Activated CD4-positive, alpha-beta T cell treated with anti-CD3 and anti-CD28 coated beads, Interleukin-2, amount 10 ng/mL, durations not matched to agents 24 days and 14 days (primary cell): ENCODE results near the gene DCHS2. TPM values are rescaled to one million over a fixed set of nuclear protein-coding genes. Genes with fewer than 3 reads are reported as not detected.

Source experiments
- DNase-seq: peaks from one replicate; pipeline ENCODE4 v3.0.0; 2022
- H3K27ac Mint-ChIP-seq: one replicate; pipeline ENCODE4 v1.8.0; 2022; ENCODE audit warnings: mild to moderate bottlenecking, mixed read lengths
- H3K27me3 Mint-ChIP-seq: one replicate; pipeline ENCODE4 v1.8.0; 2022; ENCODE audit warnings: mixed read lengths
- H3K36me3 Mint-ChIP-seq: one replicate; pipeline ENCODE4 v1.8.0; 2022; ENCODE audit warnings: low read depth, mild to moderate bottlenecking, mixed read lengths
- H3K4me1 Mint-ChIP-seq: one replicate; pipeline ENCODE4 v1.8.0; 2021; ENCODE audit warnings: mixed read lengths
- H3K4me3 Mint-ChIP-seq: one replicate; pipeline ENCODE4 v1.8.0; 2022; ENCODE audit warnings: mild to moderate bottlenecking, moderate library complexity, mixed read lengths
- H3K9me3 Mint-ChIP-seq: one replicate; pipeline ENCODE4 v1.8.0; 2021; ENCODE audit warnings: mixed read lengths
- intact Hi-C: fragments of 100-400 bp; cut with micrococcal nuclease; formaldehyde crosslinking; loops from one replicate; pipeline ENCODE4 v1.15.1; 2023
- total RNA-seq: library from RNA; stranded (reverse); gene quantifications from 2 replicates; pipeline ENCODE4 v1.2.3, GENCODE V29; 2022

The DCHS2 gene
- total RNA-seq, 1 donor from 2014 or later = not detected

DNA sequence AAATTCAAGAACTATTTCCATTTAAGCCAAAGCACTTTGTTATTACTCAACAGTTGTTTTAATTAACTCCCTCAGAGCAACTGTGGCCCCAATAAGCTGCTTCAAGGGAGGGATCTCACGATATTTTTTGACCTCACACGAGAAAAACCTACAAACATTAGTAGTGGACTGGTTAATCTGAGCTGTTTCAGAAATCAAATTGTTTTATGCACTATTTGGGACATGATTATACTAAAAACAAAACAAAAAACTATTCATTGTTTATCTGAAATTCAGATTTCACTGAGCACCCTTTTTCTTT is 74.3 kb downstream of the DCHS2 start:
- Mint-ChIP-seq H3K4me1 (peaks cover 8% of the 10 kb centered on the region), H3K27me3 (peaks cover 52% of the 10 kb centered on the region), H3K36me3 (no peaks in the 10 kb centered on the region), H3K4me3 (peak overlapping the region; percentile 3), H3K9me3 (no peaks in the 10 kb centered on the region), H3K27ac (no peak overlapping the region)
- intact Hi-C loops = no loop called here
- DNase-seq = no peak

GRCh38 chr4:154416190-154416547 is 75.4 kb downstream of the DCHS2 start:
- H3K9me3 Mint-ChIP-seq = no peaks in the 10 kb centered on the region
- H3K27ac Mint-ChIP-seq = no peak overlapping the region
- H3K4me1 Mint-ChIP-seq = peaks cover 8% of the 10 kb centered on the region
- intact Hi-C loops = no loop called here
- DNase-seq = no peak
- H3K27me3 Mint-ChIP-seq = peaks cover 48% of the 10 kb centered on the region
- no peaks in the 10 kb centered on the region for H3K36me3 Mint-ChIP-seq
- peak overlapping the region; percentile 64 for H3K4me3 Mint-ChIP-seq

DNA sequence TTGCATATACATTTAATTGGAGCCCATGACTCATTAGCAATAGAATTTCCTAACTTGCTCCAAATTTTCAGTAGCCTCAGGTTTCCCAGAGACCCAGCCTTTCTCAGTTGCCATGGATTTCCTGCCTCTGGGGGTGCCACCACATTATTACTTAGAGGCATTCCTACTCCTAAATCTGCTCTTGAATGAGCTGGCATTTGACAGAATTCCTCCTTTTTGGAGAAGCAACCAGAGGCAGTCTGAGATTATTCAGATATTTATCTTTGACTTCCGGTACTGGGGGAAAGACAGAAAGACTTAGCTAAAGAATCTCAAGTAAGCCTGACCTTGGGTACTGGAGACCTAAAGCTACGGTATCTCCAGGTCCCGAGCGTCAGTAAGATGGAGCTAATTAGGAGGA is 76.3 kb downstream of the DCHS2 start:
- H3K27ac Mint-ChIP-seq = no peak overlapping the region
- peaks cover 48% of the 10 kb centered on the region for H3K27me3 Mint-ChIP-seq
- no peaks in the 10 kb centered on the region for H3K9me3 Mint-ChIP-seq
- no peaks in the 10 kb centered on the region for H3K36me3 Mint-ChIP-seq
- H3K4me1 Mint-ChIP-seq = peaks cover 8% of the 10 kb centered on the region
- intact Hi-C loops = no loop called here
- no peak for DNase-seq
- no peak overlapping the region for H3K4me3 Mint-ChIP-seq

- H3K4me1 Mint-ChIP-seq = peaks cover 8% of the 10 kb centered on the region
- intact Hi-C loops = no loop called here
- no peak overlapping the region for H3K27ac Mint-ChIP-seq
- no peak for DNase-seq
- H3K27me3 Mint-ChIP-seq = peaks cover 45% of the 10 kb centered on the region
- H3K4me3 Mint-ChIP-seq = no peak overlapping the region
- H3K36me3 Mint-ChIP-seq = no peaks in the 10 kb centered on the region
- no peaks in the 10 kb centered on the region for H3K9me3 Mint-ChIP-seq
Measured at GRCh38 chr4:154414796-154415195, 76.8 kb downstream of the DCHS2 start.

DNA sequence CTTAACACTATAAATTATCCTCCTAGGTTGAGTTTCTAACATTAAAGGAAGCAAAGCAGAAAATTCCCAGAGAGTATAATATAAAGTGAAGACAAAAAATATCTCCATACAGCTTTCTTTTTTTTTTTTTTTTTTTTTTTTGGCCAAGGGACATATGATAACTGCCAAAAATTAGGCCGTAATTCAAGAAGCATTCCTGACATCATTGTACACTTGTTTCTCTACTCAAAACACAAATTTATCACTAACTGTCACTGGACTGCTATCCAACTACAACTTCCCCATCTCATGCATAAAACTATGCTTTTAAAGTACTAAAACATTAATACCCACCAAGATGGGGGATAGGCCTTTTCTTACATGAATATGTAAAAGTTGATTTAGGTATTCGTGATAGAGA is 77.2 kb downstream of the DCHS2 start:
- H3K4me3 Mint-ChIP-seq = no peak overlapping the region
- no peak for DNase-seq
- no peak overlapping the region for H3K27ac Mint-ChIP-seq
- intact Hi-C loops = no loop called here
- no peaks in the 10 kb centered on the region for H3K9me3 Mint-ChIP-seq
- H3K4me1 Mint-ChIP-seq = peaks cover 8% of the 10 kb centered on the region
- peaks cover 41% of the 10 kb centered on the region for H3K27me3 Mint-ChIP-seq
- H3K36me3 Mint-ChIP-seq = no peaks in the 10 kb centered on the region

DNA sequence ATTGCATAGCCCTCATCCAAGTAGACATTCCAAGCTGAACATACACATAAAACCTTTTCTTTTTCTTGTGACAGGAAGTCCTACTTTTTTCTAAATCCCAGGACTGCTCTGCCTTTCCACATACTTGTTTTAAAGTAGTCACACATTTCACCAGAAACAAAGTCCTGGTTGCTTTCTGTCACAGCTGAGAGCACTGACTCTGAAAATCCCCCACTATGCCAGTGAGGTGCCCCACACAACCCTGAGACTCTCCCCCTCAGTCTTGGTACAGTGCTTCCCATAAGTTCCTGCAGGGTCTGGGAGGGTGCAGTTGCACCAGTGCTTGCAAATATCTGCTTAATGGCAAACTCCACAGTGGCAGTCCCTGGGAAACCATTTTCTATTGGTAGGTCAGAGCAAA is 84.2 kb downstream of the DCHS2 start:
- H3K27me3 Mint-ChIP-seq = peaks cover 7% of the 10 kb centered on the region
- no peak overlapping the region for H3K4me3 Mint-ChIP-seq
- intact Hi-C loops = no loop called here
- H3K36me3 Mint-ChIP-seq = no peaks in the 10 kb centered on the region
- no peak for DNase-seq
- H3K27ac Mint-ChIP-seq = no peak overlapping the region
- no peaks in the 10 kb centered on the region for H3K9me3 Mint-ChIP-seq
- H3K4me1 Mint-ChIP-seq = peaks cover 4% of the 10 kb centered on the region

GRCh38 chr4:154406018-154406795 is 85.4 kb downstream of the DCHS2 start:
- no peaks in the 10 kb centered on the region for H3K36me3 Mint-ChIP-seq
- H3K4me1 Mint-ChIP-seq = peaks cover 4% of the 10 kb centered on the region
- H3K4me3 Mint-ChIP-seq = no peak overlapping the region
- no peaks in the 10 kb centered on the region for H3K9me3 Mint-ChIP-seq
- H3K27ac Mint-ChIP-seq = no peak overlapping the region
- peak; percentile 50 for DNase-seq
- intact Hi-C loops = no loop called here
- H3K27me3 Mint-ChIP-seq = peaks cover 6% of the 10 kb centered on the region

DNA sequence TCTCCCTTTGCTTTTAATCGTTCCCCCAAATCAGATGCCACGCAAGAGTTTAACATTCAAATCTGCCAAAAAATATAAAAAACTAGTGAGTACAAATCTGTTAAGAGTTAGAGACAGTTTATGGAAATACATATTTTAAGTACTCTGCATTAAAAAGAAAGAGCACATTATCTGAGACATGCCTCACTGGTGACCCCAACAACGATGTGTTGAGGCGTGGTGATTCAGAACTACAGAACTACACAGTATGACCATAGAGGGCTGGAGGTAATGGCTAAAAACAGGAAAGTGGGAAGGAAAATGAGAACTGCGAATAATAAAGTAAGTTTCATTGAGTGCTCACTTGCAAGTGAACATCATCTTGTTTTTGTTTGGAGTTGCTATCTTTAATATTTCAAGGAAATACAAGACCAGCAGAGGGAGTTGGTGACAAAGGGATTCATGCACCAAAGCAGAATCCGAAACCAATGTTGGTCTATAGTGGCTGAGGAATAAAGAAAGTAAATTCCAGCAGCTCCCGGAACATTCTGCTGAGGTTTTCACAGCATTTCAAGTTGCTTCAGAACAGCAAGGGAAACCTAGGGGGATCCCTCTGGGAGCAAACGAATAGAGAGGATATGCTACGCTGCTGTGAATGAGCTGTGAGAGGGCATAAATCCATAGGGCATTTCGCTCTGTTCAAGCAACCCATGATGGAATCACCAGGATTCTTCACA is 92.2 kb downstream of the DCHS2 start:
- H3K27ac Mint-ChIP-seq = no peak overlapping the region
- H3K4me3 Mint-ChIP-seq = no peak overlapping the region
- intact Hi-C loops = no loop called here
- no peaks in the 10 kb centered on the region for H3K36me3 Mint-ChIP-seq
- peaks cover 10% of the 10 kb centered on the region for H3K27me3 Mint-ChIP-seq
- no peaks in the 10 kb centered on the region for H3K4me1 Mint-ChIP-seq
- H3K9me3 Mint-ChIP-seq = no peaks in the 10 kb centered on the region
- DNase-seq = no peak

DNA sequence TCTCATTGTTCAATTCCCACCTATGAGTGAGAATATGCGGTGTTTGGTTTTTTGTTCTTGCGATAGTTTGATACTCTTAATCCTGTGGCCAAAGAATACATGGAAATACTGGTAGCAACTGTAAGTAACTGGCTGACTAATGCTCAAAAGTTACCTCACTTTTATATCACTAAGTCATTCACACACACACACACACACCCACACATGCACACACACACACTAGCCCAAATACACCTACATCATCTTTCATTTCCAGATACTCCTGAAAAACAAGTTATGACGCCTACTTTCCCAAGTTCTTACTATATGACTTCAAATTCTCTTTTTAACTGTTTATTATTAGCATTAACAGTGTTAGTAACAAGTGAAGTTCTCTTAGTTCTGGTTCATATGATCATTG is 101.3 kb downstream of the DCHS2 start:
- intact Hi-C loops = no loop called here
- no peak overlapping the region for H3K4me3 Mint-ChIP-seq
- no peaks in the 10 kb centered on the region for H3K4me1 Mint-ChIP-seq
- no peak for DNase-seq
- H3K27ac Mint-ChIP-seq = no peak overlapping the region
- H3K9me3 Mint-ChIP-seq = no peaks in the 10 kb centered on the region
- H3K27me3 Mint-ChIP-seq = peaks cover 5% of the 10 kb centered on the region
- no peaks in the 10 kb centered on the region for H3K36me3 Mint-ChIP-seq

DNA sequence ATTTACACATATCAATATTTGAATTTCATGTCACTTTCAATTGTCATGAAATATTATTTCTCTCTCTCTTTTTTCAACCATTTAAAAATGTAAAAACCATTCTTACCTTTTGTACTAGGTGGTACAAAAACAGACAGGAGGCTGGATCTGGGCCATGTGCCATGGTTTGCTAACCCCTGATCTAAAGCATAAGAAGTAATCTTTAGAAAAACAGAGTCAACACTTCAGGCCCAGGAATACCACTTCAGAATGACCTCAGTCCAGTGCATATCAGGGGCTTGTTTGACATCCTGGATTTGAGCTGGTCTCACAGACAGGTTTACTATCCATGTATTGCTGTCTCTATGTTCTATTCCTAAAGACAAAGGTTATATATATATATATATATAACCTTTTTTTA is 102.5 kb downstream of the DCHS2 start:
- H3K4me1 Mint-ChIP-seq = no peaks in the 10 kb centered on the region
- intact Hi-C loops = no loop called here
- DNase-seq = no peak
- no peaks in the 10 kb centered on the region for H3K9me3 Mint-ChIP-seq
- H3K27me3 Mint-ChIP-seq = peaks cover 5% of the 10 kb centered on the region
- no peaks in the 10 kb centered on the region for H3K36me3 Mint-ChIP-seq
- no peak overlapping the region for H3K4me3 Mint-ChIP-seq
- H3K27ac Mint-ChIP-seq = no peak overlapping the region

DNA sequence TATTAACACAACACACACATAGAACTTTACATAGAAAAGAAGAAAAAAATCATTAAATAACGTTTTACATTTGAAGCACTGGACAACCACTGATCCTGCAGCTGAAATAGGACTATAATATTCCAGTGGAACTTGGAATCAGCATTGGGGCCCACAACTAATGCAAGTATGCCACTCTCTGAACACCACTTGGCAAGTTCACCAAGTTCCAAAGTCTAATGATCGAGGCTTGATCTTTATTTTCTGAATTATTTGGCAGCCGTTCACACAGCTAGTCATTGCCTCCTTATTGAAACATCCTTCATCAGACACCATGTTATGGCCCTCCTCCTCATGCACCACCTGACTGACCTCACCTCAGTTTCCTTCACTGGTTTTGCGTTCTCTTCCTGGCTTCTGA is 107.6 kb downstream of the DCHS2 start:
- Mint-ChIP-seq H3K27ac (no peak overlapping the region), H3K4me1 (no peaks in the 10 kb centered on the region), H3K36me3 (no peaks in the 10 kb centered on the region), H3K4me3 (no peak overlapping the region), H3K27me3 (peaks cover 7% of the 10 kb centered on the region), H3K9me3 (no peaks in the 10 kb centered on the region)
- DNase-seq = no peak
- intact Hi-C loops = no loop called here

DNA sequence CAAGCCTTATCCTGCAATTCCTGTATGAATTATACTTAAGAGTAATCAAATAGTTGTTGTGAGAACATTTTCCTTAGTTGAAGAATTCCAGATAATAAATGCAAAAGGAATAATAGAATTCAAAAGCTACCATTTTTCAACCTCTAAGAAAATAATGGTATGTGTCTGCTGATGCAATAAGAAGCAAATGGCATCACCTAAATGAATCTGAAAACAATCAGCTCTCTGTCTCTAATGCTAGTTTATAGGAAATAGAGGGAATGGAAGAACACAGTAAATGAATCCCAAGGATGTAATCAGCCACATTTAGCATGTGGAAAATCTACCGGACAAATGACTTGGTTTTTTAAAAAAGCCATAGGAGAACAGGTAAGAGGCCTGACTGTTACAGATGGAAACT is 115.1 kb downstream of the DCHS2 start:
- H3K4me1 Mint-ChIP-seq = no peaks in the 10 kb centered on the region
- H3K27ac Mint-ChIP-seq = no peak overlapping the region
- DNase-seq = no peak
- intact Hi-C loops = no loop called here
- H3K27me3 Mint-ChIP-seq = peaks cover 24% of the 10 kb centered on the region
- no peaks in the 10 kb centered on the region for H3K36me3 Mint-ChIP-seq
- H3K9me3 Mint-ChIP-seq = peaks cover 4% of the 10 kb centered on the region
- no peak overlapping the region for H3K4me3 Mint-ChIP-seq

- intact Hi-C loops = no loop called here
- Mint-ChIP-seq H3K27me3 (peaks cover 20% of the 10 kb centered on the region), H3K36me3 (no peaks in the 10 kb centered on the region), H3K27ac (no peak overlapping the region), H3K4me3 (peak overlapping the region; percentile 20), H3K4me1 (peaks cover 14% of the 10 kb centered on the region), H3K9me3 (peaks cover 4% of the 10 kb centered on the region)
- DNase-seq = no peak
Measured at GRCh38 chr4:154368060-154368459, 123.5 kb downstream of the DCHS2 start.

- Mint-ChIP-seq H3K27ac (no peak overlapping the region), H3K4me3 (peak overlapping the region; percentile 55), H3K36me3 (no peaks in the 10 kb centered on the region), H3K27me3 (peaks cover 20% of the 10 kb centered on the region), H3K4me1 (peaks cover 14% of the 10 kb centered on the region), H3K9me3 (peaks cover 4% of the 10 kb centered on the region)
- no peak for DNase-seq
- intact Hi-C loops = no loop called here
Measured at GRCh38 chr4:154367659-154368058, 123.9 kb downstream of the DCHS2 start.

DNA sequence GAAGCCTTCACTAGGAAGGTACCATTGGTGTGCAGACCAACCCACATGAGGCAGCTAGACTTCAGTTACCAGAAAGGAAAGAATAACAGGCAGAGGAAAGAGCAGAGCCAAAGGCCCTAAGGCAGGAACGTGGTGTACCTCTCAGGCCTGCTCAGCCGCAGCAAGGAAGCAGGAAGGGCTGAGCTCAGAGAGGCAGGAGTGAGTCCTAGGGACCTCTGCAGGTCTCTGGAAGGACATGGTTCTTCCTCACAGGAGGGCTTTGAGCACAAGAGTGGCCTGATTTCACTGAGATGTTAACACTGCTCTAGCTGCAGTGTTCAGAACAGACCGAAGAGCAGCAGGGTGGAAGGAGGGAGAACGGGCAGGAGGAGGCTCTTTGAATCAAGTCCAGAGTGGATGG is 124.6 kb downstream of the DCHS2 start:
- Mint-ChIP-seq H3K4me1 (peaks cover 17% of the 10 kb centered on the region), H3K36me3 (no peaks in the 10 kb centered on the region), H3K4me3 (no peak overlapping the region), H3K27me3 (peaks cover 16% of the 10 kb centered on the region), H3K9me3 (peaks cover 3% of the 10 kb centered on the region), H3K27ac (no peak overlapping the region)
- DNase-seq = no peak
- intact Hi-C loops = no loop called here
